Peyer's patch (tissue), 4 donors: Measurements from ENCODE around the gene LTBP4.

ENCODE experiments used
- POLR2A ChIP-seq, 2 donors: fragments of 450-650 bp; IDR thresholded peaks; one replicate each; pipeline ENCODE4 v1.5.1; 2017; ENCODE audit warnings: antibody characterized with exemption in 2 of 2, mild to moderate bottlenecking in 2 of 2, moderate library complexity in 2 of 2
- TF ChIP-seq, protein P1 (sequence below), 6 experiments: fragments of 450-650 bp in 4 of 6; fragments of 200-600 bp in 2 of 6; sonication (generic) in 1 of 6; IDR thresholded peaks; one replicate each; pipeline ENCODE4 v1.5.1; 2017 to 2019; ENCODE audit warnings: antibody characterized with exemption in 6 of 6, mild to moderate bottlenecking in 3 of 6, moderate library complexity in 1 of 6

DNA sequence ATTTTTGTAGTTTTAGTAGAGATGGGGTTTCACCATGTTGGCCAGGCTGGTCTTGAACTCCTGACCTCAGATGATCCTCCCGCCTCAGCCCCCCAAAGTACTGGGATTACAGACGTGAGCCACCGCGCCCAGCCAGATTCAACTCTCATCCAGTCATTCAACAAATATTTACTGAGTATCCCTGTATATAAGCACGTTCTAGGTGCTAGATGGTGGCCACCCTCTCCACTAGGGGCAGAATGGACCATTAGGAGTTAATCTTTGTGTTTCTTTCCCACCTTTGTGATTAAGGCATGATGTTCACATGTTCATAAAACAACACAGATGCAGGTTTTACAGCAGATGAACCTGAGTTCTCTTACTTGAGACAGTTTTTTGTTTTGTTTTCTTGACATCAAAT lies 17.2 kb upstream of the LTBP4 start:
- no peak for TF ChIP-seq POLR2A (IDR thresholded peaks at IDR 0.05)
- TF ChIP-seq, protein P1, sequence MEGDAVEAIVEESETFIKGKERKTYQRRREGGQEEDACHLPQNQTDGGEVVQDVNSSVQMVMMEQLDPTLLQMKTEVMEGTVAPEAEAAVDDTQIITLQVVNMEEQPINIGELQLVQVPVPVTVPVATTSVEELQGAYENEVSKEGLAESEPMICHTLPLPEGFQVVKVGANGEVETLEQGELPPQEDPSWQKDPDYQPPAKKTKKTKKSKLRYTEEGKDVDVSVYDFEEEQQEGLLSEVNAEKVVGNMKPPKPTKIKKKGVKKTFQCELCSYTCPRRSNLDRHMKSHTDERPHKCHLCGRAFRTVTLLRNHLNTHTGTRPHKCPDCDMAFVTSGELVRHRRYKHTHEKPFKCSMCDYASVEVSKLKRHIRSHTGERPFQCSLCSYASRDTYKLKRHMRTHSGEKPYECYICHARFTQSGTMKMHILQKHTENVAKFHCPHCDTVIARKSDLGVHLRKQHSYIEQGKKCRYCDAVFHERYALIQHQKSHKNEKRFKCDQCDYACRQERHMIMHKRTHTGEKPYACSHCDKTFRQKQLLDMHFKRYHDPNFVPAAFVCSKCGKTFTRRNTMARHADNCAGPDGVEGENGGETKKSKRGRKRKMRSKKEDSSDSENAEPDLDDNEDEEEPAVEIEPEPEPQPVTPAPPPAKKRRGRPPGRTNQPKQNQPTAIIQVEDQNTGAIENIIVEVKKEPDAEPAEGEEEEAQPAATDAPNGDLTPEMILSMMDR (IDR thresholded peaks at IDR 0.05): no peak
